ENCODE measurements around the gene LCE2C. TPM values are rescaled to one million over a fixed set of nuclear protein-coding genes. Genes with fewer than 3 reads are reported as not detected.

Gene LCE2C
- total RNA-seq, 1 experiment from 2014 or later = not detected

DNA sequence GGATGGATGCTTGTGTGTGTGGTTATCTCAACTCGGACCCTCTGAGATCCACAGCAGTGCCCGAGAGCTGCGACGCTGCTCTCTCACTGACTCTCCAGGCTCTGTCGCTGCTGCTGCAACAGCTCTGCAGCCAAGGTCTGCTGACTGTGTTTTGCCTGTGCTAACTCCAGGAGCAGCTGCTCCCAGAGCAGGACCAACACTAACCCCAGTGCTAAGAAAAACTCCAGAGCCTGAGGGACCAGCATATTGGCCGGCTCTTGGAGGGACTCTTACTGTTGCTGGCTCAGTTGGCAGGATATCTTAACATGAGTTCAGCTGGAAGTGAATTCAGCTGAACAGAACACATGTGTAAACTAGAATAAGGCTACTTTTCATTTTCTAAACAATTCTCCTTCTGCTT is 4.4 kb downstream of the LCE2C start:
- H3K27me3 ChIP-seq (ENCODE audit: insufficient read depth, low read length) = no peaks in the 10 kb centered on the region
- Mint-ChIP-seq H3K4me3 (no peak overlapping the region), H3K4me1 (no peaks in the 10 kb centered on the region), H3K27me3 (ENCODE audit: low read depth) (no peaks in the 10 kb centered on the region; the same call in 1 of the 2 replicates), H3K27ac (no peak overlapping the region), H3K36me3 (ENCODE audit: insufficient read depth in 1 of 3, low read depth in 3 of 3) (peaks cover 0 to 47% (median 14%) of the 10 kb centered on the region in 3 experiments; a peak in 5 of 7 replicates), H3K9me3 (peaks cover 93 to 96% of the 10 kb centered on the region in 2 experiments)
- H3T11ph ChIP-seq (ENCODE audit: low read length) = no peak overlapping the region
- H3K4me1 ChIP-seq (ENCODE audit: insufficient read depth, low read length) = no peaks in the 10 kb centered on the region
- peaks cover 96% of the 10 kb centered on the region for H3K9me3 ChIP-seq (ENCODE audit: control insufficient read depth, low read depth, low read length)
- no peak overlapping the region for H2BK120ac ChIP-seq (ENCODE audit: low read depth, low read length, poor library complexity, severe bottlenecking)
- no peaks in the 10 kb centered on the region for H3K79me2 ChIP-seq (ENCODE audit: insufficient read depth, low read length)
- H4K5ac ChIP-seq (ENCODE audit: insufficient read length, low read depth, low read length) = no peak overlapping the region
- H3K18ac ChIP-seq (ENCODE audit: insufficient read length, low read depth, low read length) = no peak overlapping the region
- no peak overlapping the region for H3K9ac ChIP-seq (ENCODE audit: extremely low read depth, insufficient read length, low read length)
- H4K8ac ChIP-seq (replicated peaks; ENCODE audit: insufficient read length, low read depth, low read length) = no peak overlapping the region
- no peak overlapping the region for H3K23ac ChIP-seq (ENCODE audit: insufficient read length, low read depth, low read length)
- no peak overlapping the region for H3K14ac ChIP-seq (ENCODE audit: insufficient read depth, low read length)
- no peak for DNase-seq
- H2BK20ac ChIP-seq (ENCODE audit: low read depth, low read length, poor library complexity, severe bottlenecking) = no peak overlapping the region
- H4K91ac ChIP-seq (ENCODE audit: insufficient read length, low read depth, low read length) = no peak overlapping the region
- no peaks in the 10 kb centered on the region for H3K79me1 ChIP-seq (ENCODE audit: insufficient read depth, low read depth, low read length, poor library complexity, severe bottlenecking)
- no peak overlapping the region for H2BK12ac ChIP-seq (ENCODE audit: insufficient read length, low read depth, low read length)
- H3K4ac ChIP-seq (ENCODE audit: low read depth, low read length) = no peak overlapping the region
- no peak for TF ChIP-seq CTCF (conservative IDR thresholded peaks at IDR 0.05)
- WGBS (ENCODE audit: extremely low coverage, insufficient read length, low lambda C conversion rate) = no CpG with 5 or more reads among the region's 6 CpGs
- no peak overlapping the region for H2BK15ac ChIP-seq (ENCODE audit: low read depth, low read length)
- H2AFZ ChIP-seq (ENCODE audit: low read length) = no peak overlapping the region
- no peak overlapping the region for H3K56ac ChIP-seq (ENCODE audit: insufficient read length, low read depth, low read length)
- H3K4me2 ChIP-seq (ENCODE audit: insufficient read depth, insufficient read length, low read length) = no peak overlapping the region
- H3K23me2 ChIP-seq (ENCODE audit: insufficient read length, low read depth, low read length, poor library complexity, severe bottlenecking) = no peaks in the 10 kb centered on the region
- no peak overlapping the region for H2BK5ac ChIP-seq (ENCODE audit: insufficient read length, low read length)
- no peaks in the 10 kb centered on the region for H4K20me1 ChIP-seq (ENCODE audit: control insufficient read depth, insufficient read depth, insufficient read length)
- no peak overlapping the region for H2AK5ac ChIP-seq (ENCODE audit: insufficient read length, low read length)
- no peak overlapping the region for H3K27ac ChIP-seq (ENCODE audit: insufficient read length, low read depth, low read length)
